Muscle layer of colon (tissue), 2 donors: ENCODE results near the gene TRAPPC2L.

Experiments
- H3K27ac ChIP-seq: one replicate; pipeline ENCODE4 v1.7.0; 2013; ENCODE audit warnings: low read depth, mild to moderate bottlenecking, low read length, moderate library complexity
- H3K27me3 ChIP-seq, 2 donors: one replicate each; pipeline ENCODE4 v1.7.0; 2013; ENCODE audit warnings: low read length in 2 of 2, mild to moderate bottlenecking in 2 of 2; ENCODE audit not compliant: insufficient read depth in 2 of 2, control insufficient read depth in 1 of 2
- H3K36me3 ChIP-seq: one replicate; pipeline ENCODE4 v1.7.0; 2013; ENCODE audit warnings: mild to moderate bottlenecking, low read length; ENCODE audit not compliant: insufficient read depth
- H3K4me1 ChIP-seq: one replicate; pipeline ENCODE4 v1.7.0; 2013; ENCODE audit warnings: mild to moderate bottlenecking, low read length; ENCODE audit not compliant: insufficient read depth
- H3K4me3 ChIP-seq, 2 donors: one replicate each; pipeline ENCODE4 v1.7.0; 2013; ENCODE audit warnings: low read length in 2 of 2, low read depth in 1 of 2, mild to moderate bottlenecking in 1 of 2, moderate library complexity in 1 of 2
- H3K9ac ChIP-seq: one replicate; pipeline ENCODE4 v1.7.0; 2013; ENCODE audit warnings: low read length
- H3K9me3 ChIP-seq: one replicate; pipeline ENCODE4 v1.7.0; 2013; ENCODE audit warnings: mild to moderate bottlenecking, low read length
- donor health status: abdominal sarcoma.
- donor health status: Adenocarcinoma of cecum.

TRAPPC2L gene

DNA sequence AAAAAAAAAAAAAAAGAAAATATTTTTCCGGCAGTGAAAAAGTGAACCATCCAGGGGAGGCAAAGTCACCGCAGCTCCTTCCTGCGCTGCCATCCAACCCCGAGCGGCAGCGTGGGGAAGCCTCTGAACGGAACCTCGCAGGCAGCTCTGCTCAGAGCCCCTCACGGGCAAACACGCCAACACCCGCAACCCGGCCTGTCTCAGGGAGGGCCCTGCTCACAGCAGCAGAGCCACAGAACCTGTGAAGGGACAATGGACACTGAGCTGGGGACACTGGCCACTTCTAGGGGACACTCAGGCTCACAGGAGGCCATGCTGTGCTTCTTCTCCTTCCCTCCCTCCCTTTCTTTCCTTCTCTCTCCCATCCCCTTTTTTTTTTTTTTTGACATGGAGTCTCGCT, 23.8 kb upstream of the TRAPPC2L start:
- H3K4me3 ChIP-seq = no peak overlapping the region
- H3K36me3 ChIP-seq = no peaks in the 10 kb centered on the region
- no peak overlapping the region for H3K27ac ChIP-seq
- H3K9me3 ChIP-seq = no peaks in the 10 kb centered on the region
- H3K27me3 ChIP-seq = no peaks in the 10 kb centered on the region
- no peaks in the 10 kb centered on the region for H3K4me1 ChIP-seq
- no peak overlapping the region for H3K9ac ChIP-seq

DNA sequence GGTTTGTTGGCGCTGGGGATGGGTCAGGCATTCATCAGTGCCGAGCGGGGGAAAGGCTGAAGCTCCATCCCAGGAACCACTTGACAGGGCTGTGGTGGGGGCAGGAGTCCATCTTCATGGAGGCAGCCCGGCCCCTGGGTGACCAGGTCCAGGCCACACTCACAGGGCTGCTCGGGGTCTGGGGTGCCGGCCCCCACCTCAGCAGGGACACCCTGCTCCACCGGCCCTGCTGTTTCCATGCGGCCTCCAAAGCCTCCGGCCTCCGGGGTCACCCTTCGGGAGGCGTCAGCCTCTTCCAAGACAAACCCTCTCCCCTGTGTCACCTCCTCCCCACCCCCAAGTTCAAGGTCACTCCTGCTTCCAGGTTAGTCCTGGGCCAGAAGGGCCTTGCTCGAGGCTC, 22.3 kb upstream of the TRAPPC2L start:
- Histone ChIP-seq H3K27ac (no peak overlapping the region), H3K27me3 (no peaks in the 10 kb centered on the region), H3K36me3 (peaks cover 9% of the 10 kb centered on the region), H3K9me3 (no peaks in the 10 kb centered on the region), H3K4me3 (no peak overlapping the region), H3K4me1 (no peaks in the 10 kb centered on the region), H3K9ac (no peak overlapping the region)

DNA sequence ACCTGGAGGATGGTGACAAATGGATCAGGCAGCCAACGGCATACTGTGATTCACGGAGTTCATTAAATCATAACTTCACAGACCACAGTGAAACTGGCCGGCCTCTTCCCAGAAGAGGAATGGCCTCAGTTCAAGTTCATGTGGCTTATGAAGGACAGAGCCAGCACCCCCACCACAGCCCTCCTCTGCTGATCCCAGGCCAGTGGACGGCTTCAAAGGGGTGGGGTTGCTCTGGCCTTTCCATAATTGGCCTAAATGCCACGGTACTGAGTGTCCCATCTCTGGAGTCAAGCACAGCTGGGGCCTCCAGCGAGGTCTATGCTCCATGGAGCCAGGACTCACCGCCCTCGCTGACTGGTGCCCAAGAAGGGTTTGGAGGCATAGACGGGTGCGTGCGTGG, 21.5 kb upstream of the TRAPPC2L start:
- H3K27ac ChIP-seq = no peak overlapping the region
- no peaks in the 10 kb centered on the region for H3K4me1 ChIP-seq
- peaks cover 16% of the 10 kb centered on the region for H3K36me3 ChIP-seq
- H3K27me3 ChIP-seq = no peaks in the 10 kb centered on the region
- H3K4me3 ChIP-seq = no peak overlapping the region
- H3K9me3 ChIP-seq = no peaks in the 10 kb centered on the region
- no peak overlapping the region for H3K9ac ChIP-seq

DNA sequence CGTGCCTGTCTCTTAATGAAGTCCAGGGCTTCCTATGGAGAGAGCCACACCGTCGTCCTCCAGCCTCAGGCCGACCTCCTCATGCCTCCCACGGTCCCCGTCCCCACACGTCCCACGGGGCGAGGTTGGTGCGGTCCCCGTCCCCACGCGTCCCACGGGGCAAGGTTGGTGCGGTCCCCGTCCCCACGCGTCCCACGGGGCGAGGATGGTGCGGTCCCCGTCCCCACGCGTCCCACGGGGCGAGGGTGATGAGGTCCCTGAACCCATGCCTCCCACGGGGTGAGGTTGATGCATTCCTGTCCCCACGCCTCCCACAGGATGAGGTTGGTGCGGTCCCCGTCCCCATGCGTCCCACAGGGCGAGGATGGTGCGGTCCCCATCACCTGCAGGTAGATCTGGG, 21.1 kb upstream of the TRAPPC2L start:
- Histone ChIP-seq H3K9ac (no peak overlapping the region), H3K4me1 (no peaks in the 10 kb centered on the region), H3K36me3 (peaks cover 20% of the 10 kb centered on the region), H3K27ac (no peak overlapping the region), H3K27me3 (no peaks in the 10 kb centered on the region), H3K9me3 (no peaks in the 10 kb centered on the region), H3K4me3 (no peak overlapping the region)

DNA sequence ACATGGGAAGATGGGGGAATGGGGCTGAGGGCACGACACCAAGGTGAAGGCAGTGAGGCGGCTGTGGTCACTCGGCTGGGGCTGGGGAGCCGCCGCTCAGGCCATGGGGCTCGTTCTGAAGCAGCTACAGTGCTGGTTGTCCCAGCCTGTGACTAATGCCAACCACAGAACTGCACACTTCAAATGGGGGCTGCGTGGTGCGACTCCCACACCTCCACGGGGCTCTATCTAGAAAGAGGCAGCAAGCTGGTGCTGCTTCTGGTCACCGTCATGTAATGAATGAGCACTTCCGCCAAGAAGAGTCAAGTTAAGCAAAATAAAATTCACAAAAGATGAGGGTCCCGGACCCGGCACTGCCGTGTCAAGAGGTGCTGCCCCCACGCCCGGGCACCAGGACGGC, 20.1 kb upstream of the TRAPPC2L start:
- no peaks in the 10 kb centered on the region for H3K4me1 ChIP-seq
- H3K4me3 ChIP-seq = no peak overlapping the region
- H3K27me3 ChIP-seq = no peaks in the 10 kb centered on the region
- H3K9me3 ChIP-seq = no peaks in the 10 kb centered on the region
- no peak overlapping the region for H3K9ac ChIP-seq
- H3K27ac ChIP-seq = no peak overlapping the region
- H3K36me3 ChIP-seq = peaks cover 20% of the 10 kb centered on the region

DNA sequence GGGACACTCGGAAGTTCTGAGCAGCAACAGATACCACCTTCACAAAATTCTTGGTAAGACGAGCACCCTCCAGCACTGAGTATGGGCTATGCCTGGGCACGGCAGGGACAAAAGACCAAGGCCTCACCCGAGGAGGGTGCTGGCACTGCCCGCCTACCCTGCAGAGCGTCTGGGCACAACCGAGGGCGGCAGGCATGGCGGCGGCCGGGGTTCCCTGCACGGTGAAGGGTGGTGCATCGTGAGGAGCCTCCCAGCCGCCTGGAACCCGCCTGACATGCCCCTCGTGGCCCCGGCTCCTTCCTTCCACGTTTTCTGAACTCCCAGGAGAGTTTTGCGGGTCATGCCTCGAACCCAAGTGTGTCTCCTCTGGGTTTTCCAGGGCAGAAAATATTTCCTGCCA, 19.1 kb upstream of the TRAPPC2L start:
- Histone ChIP-seq H3K9ac (no peak overlapping the region), H3K4me1 (no peaks in the 10 kb centered on the region), H3K9me3 (no peaks in the 10 kb centered on the region), H3K4me3 (no peak overlapping the region), H3K36me3 (peaks cover 20% of the 10 kb centered on the region), H3K27ac (no peak overlapping the region), H3K27me3 (no peaks in the 10 kb centered on the region)

DNA sequence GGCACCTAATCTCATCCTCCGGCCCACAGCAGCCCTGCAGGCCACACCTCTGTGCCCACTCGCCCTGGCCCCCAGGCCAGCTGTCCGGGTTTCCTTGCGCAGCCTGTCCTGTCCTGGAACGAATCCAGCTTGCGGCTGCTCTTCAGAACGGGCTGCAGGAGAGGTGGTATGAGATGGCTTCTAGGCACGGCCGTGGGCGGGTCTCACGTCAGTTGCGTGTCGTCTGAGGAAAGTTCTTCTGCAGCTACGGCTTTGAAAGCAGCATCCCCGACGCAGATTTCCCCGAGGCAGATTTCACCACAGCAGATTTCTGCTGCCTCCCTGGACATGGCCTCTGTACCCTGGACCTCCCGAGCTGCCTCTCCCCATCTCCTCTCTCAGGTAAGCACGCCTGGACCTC, 18.4 kb upstream of the TRAPPC2L start:
- peaks cover 20% of the 10 kb centered on the region for H3K36me3 ChIP-seq
- H3K27ac ChIP-seq = no peak overlapping the region
- no peaks in the 10 kb centered on the region for H3K9me3 ChIP-seq
- H3K4me1 ChIP-seq = no peaks in the 10 kb centered on the region
- H3K4me3 ChIP-seq = no peak overlapping the region
- no peak overlapping the region for H3K9ac ChIP-seq
- H3K27me3 ChIP-seq = no peaks in the 10 kb centered on the region

DNA sequence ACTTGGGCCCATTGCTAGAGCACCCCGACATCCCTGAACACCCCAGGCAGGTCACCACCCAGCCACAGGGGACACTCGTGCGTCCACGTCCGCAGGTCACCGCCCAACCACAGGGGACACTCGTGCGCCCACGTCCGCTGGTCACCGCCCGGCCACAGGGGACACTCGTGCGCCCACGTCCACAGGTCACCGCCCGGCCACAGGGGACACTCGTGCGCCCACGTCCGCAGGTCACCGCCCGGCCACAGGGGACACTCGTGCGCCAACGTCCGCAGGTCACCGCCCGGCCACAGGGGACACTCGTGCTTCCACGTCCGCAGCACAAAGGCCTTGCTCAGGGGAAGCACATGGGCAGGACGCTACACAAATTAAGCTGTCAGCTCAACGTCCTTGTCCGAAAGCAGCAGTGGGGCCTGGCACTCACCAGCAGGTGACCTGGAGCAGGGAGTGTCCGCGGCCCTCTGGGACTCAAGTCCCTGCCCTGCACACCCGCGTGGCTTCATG, 17.8 kb upstream of the TRAPPC2L start:
- H3K4me1 ChIP-seq = no peaks in the 10 kb centered on the region
- H3K27me3 ChIP-seq = no peaks in the 10 kb centered on the region
- H3K9ac ChIP-seq = no peak overlapping the region
- H3K27ac ChIP-seq = no peak overlapping the region
- no peaks in the 10 kb centered on the region for H3K9me3 ChIP-seq
- no peak overlapping the region for H3K4me3 ChIP-seq
- peaks cover 20% of the 10 kb centered on the region for H3K36me3 ChIP-seq

DNA sequence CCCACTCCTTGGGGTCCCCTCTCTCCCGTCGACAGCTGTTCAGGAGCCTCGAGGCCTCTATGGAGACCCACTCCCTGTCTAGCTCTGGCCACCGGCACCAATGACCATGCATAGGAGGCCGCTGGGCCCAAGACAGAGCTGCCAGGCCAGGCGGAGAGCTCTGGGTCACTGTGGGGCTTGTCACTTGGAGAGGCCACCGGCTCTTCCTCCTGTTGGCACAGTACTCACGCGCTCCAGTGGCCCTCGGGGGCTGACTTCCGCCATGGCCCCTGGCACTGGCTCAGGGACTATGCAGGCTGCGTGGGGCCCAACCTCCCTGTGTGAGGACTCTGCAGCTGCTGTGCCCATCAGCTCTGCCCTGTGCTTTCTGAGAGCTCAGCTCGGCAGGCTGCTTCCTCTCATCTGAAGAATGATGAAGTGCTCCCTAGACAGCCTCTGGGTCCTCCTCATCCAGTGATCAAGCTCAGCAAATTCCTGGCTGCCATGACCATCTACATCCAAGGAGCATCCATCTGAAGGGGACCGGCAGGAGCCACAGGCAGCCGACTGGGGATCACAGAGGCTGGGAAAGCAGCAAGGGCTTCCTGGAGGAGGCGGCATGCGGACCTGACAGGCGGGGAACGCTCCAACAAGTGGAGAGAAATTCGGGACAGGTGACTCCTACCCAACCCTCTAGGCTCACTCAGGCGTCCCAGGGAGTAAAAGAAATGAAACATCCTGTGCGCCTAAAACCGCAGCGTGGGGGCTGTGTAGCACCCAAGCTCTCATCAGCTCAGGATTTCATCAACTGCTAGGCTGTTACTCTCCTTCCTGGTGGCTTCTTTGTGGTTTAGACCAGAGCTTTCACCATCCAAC, 17.0 kb upstream of the TRAPPC2L start:
- H3K4me1 ChIP-seq = no peaks in the 10 kb centered on the region
- no peak overlapping the region for H3K27ac ChIP-seq
- no peak overlapping the region for H3K4me3 ChIP-seq
- H3K36me3 ChIP-seq = peaks cover 20% of the 10 kb centered on the region
- no peaks in the 10 kb centered on the region for H3K27me3 ChIP-seq
- no peak overlapping the region for H3K9ac ChIP-seq
- H3K9me3 ChIP-seq = no peaks in the 10 kb centered on the region

DNA sequence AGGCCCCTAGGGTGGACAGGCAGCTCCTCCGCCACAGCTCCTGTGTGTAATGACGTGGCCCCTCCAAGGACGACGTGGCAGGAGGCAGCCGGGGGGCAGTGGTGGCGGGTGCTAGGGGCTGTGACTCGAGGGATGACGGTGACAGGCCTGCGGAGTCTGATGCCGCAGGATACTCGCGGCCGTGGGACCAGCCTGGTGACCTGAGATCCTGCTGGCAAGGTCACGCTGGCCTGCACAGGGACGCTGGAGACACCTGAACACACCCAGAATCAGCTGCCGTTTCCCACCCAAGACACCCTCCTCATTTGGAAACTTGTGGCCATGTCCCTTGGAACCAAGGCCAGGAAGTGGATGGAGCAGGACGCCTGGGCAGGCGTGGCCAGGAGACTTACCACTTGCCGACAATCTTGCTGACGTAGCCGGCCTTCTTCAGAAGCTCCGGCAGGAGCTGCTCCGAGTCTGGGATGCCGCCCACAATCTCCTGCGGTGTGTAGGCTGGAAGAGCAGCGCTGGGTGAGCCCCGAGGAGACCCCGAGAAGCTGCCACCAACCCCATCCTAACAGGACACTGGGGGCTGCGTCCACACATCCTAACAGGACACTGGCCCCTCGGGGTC, 16.2 kb upstream of the TRAPPC2L start:
- Histone ChIP-seq H3K27me3 (no peaks in the 10 kb centered on the region), H3K9ac (no peak overlapping the region), H3K27ac (no peak overlapping the region), H3K4me1 (no peaks in the 10 kb centered on the region), H3K9me3 (no peaks in the 10 kb centered on the region), H3K4me3 (no peak overlapping the region), H3K36me3 (peaks cover 20% of the 10 kb centered on the region)

DNA sequence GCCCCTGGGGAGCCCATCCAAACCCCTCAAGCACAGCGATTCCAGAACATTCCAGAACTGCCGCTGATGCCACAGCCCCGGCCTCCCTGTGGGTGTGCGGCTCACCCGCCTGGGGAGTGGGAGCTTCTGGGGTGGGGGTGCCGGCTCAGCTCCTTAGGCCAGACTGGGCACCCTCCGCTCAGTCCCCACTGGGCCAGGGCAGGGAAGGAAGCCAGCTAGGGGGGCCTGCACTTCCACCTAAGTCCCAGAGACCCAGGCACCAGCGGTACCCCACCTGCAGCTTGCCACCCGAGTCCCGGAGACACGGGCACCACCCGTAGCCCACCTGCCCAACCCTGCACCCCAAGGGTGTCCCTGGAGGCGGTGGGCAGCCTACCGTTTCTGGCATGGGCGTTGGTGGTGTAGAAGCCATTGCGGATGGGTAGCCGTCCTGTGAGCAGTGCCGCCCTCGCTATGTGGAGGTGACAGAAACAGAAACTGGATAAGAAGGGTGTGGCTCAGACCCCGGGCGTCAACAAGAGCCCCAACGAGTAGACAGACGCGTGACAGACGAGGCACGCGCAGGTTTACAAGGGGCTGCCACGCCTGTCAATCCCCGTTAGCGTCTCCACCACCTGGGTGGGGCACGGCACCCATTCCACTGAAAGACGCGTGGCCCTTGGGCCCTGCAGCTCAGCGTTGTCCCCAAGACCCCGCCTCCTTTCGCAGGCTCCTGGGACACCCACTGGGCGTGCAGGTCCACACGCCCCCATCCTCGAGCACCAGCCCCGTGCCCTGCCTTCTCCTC, 15.2 kb upstream of the TRAPPC2L start:
- Histone ChIP-seq H3K9ac (no peak overlapping the region), H3K27ac (no peak overlapping the region), H3K36me3 (peaks cover 20% of the 10 kb centered on the region), H3K4me1 (no peaks in the 10 kb centered on the region), H3K27me3 (no peaks in the 10 kb centered on the region), H3K4me3 (no peak overlapping the region), H3K9me3 (no peaks in the 10 kb centered on the region)
